ENCODE data around the gene FLII.

DNA sequence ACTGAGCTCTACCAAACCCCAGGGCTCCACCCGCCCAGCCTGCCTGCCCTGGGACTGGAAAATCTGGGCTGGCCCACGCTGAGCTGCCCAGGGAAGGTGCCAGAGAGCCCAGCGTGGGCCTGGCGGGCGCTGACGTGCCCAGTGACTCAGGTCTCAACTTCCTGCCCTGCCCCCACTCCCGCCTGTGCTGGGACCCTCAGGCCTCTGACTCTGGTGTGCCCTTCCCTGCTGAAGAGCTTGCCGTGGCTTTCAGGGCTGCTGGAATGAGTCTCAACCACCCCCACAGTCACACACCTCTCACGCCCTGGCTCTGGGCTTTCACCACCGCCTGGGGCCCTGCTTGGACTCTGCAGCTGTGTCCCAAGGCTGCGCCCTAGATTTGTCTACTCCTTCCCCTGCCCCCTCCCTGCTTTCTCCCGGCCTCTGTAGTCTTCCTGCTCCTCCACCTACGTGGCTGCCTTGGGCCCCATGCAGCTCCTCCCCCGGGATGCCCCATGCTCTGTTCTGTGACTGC, 22.7 kb downstream of the FLII start:
- no peak for TF ChIP-seq POLR2A (IDR thresholded peaks at IDR 0.05; ENCODE audit: low read depth, low read length)
- peak; percentile 69 for TF ChIP-seq POLR2AphosphoS5 (IDR thresholded peaks at IDR 0.05; ENCODE audit: insufficient read depth, low read depth, low read length)
- TF ChIP-seq, protein P1, sequence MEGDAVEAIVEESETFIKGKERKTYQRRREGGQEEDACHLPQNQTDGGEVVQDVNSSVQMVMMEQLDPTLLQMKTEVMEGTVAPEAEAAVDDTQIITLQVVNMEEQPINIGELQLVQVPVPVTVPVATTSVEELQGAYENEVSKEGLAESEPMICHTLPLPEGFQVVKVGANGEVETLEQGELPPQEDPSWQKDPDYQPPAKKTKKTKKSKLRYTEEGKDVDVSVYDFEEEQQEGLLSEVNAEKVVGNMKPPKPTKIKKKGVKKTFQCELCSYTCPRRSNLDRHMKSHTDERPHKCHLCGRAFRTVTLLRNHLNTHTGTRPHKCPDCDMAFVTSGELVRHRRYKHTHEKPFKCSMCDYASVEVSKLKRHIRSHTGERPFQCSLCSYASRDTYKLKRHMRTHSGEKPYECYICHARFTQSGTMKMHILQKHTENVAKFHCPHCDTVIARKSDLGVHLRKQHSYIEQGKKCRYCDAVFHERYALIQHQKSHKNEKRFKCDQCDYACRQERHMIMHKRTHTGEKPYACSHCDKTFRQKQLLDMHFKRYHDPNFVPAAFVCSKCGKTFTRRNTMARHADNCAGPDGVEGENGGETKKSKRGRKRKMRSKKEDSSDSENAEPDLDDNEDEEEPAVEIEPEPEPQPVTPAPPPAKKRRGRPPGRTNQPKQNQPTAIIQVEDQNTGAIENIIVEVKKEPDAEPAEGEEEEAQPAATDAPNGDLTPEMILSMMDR (IDR thresholded peaks at IDR 0.05; ENCODE audit: extremely low read depth in 1 of 2, insufficient read depth in 1 of 2, low read depth in 1 of 2, low read length in 2 of 2): no peak
- TF ChIP-seq EZH2 (IDR thresholded peaks at IDR 0.05; ENCODE audit: borderline replicate concordance, low read depth, low read length, severe bottlenecking): no peak
- peak; percentile 76 for TF ChIP-seq FOS (IDR thresholded peaks at IDR 0.05; ENCODE audit: borderline replicate concordance, insufficient read depth, low read length)
- no peak for TF ChIP-seq GATA2 (IDR thresholded peaks at IDR 0.05; ENCODE audit: insufficient read depth, insufficient read length, low read depth, low read length)
- peak; percentile 46 for TF ChIP-seq JUN (IDR thresholded peaks at IDR 0.05; ENCODE audit: borderline replicate concordance, insufficient read depth, insufficient read length, low read depth)
- TF ChIP-seq, protein P2, sequence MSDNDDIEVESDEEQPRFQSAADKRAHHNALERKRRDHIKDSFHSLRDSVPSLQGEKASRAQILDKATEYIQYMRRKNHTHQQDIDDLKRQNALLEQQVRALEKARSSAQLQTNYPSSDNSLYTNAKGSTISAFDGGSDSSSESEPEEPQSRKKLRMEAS (IDR thresholded peaks at IDR 0.05; ENCODE audit: insufficient read depth, insufficient read length): no peak
- no peak for TF ChIP-seq MYC (IDR thresholded peaks at IDR 0.05; ENCODE audit: low read depth, low read length)

All from endothelial cell of umbilical vein (primary cell).